ENCODE results near the gene MSS51.
A peak's percentile ranks its signal among the peaks of the same experiment; 100 is the strongest.

Gene MSS51

GRCh38 chr10:73414230-73414945 is 19.0 kb downstream of the MSS51 start:
- FAIRE-seq (no peak), DNase-seq (ENCODE audit: insufficient read length, low spot score) (no peak)
- TF ChIP-seq CTCF (IDR thresholded peaks at IDR 0.05; ENCODE audit: insufficient read depth, missing control alignments), result no peak

- no peak for FAIRE-seq
- DNase-seq (ENCODE audit: insufficient read length, low spot score), result peak; percentile 94
- TF ChIP-seq CTCF (IDR thresholded peaks at IDR 0.05; ENCODE audit: insufficient read depth, missing control alignments), result no peak
These were observed 19.7 kb downstream of the MSS51 start, which contains the start of gene ANXA7 for GRCh38 chr10:73413528-73414229. ANXA7 (minus strand) TSS chr10:73414058; CDS start chr10:73400856, 13,202 bp downstream.

- FAIRE-seq (no peak), DNase-seq (ENCODE audit: insufficient read length, low spot score) (no peak)
These were observed 20.2 kb downstream of the MSS51 start for GRCh38 chr10:73413108-73413527.

GRCh38 chr10:73410897-73411296 is 22.5 kb downstream of the MSS51 start:
- no peak for FAIRE-seq
- no peak for DNase-seq (ENCODE audit: insufficient read length, low spot score)
- TF ChIP-seq CTCF (IDR thresholded peaks at IDR 0.05; ENCODE audit: insufficient read depth, missing control alignments), result no peak

More at GRCh38 chr10:73413108-73413527, 20.2 kb downstream of the MSS51 start:
- TF ChIP-seq CTCF (IDR thresholded peaks at IDR 0.05; ENCODE audit: insufficient read depth, missing control alignments), result no peak

- DNase-seq (ENCODE audit: insufficient read length, low spot score) (no peak), FAIRE-seq (no peak)
- TF ChIP-seq CTCF (IDR thresholded peaks at IDR 0.05; ENCODE audit: insufficient read depth, missing control alignments), result no peak
These were observed 24.3 kb downstream of the MSS51 start for GRCh38 chr10:73408978-73409521.

GRCh38 chr10:73408061-73408460 is 25.3 kb downstream of the MSS51 start:
- DNase-seq (ENCODE audit: insufficient read length, low spot score) (no peak), FAIRE-seq (no peak)
- no peak for TF ChIP-seq CTCF (IDR thresholded peaks at IDR 0.05; ENCODE audit: insufficient read depth, missing control alignments)
